Memory B cell (primary cell): Measurements from ENCODE around the gene RIGI.

Experiments
- ATAC-seq: fragments of 150-1000 bp; cut with Tn5 transposase; 2 replicates; pipeline ENCODE4 v1.10.0; 2021; ENCODE audit warnings: low read depth, mild to moderate bottlenecking, moderate library complexity
- DNase-seq, 2 donors: peaks; one replicate each; pipeline ENCODE4 v3.0.0; 2022; ENCODE audit warnings: low spot score in 2 of 2
- H3K27ac Mint-ChIP-seq: one replicate; pipeline ENCODE4 v1.8.0; 2022; ENCODE audit warnings: mild to moderate bottlenecking, moderate library complexity, mixed read lengths
- H3K27me3 Mint-ChIP-seq: one replicate; pipeline ENCODE4 v1.8.0; 2022; ENCODE audit warnings: mixed read lengths
- H3K36me3 Mint-ChIP-seq: one replicate; pipeline ENCODE4 v1.8.0; 2022; ENCODE audit warnings: mild to moderate bottlenecking, mixed read lengths
- H3K4me1 Mint-ChIP-seq: one replicate; pipeline ENCODE4 v1.8.0; 2022; ENCODE audit warnings: mixed read lengths
- H3K4me3 Mint-ChIP-seq: one replicate; pipeline ENCODE4 v1.8.0; 2022; ENCODE audit warnings: mild to moderate bottlenecking, moderate library complexity, mixed read lengths
- H3K9me3 Mint-ChIP-seq: one replicate; pipeline ENCODE4 v1.8.0; 2022; ENCODE audit warnings: mixed read lengths

RIGI gene

GRCh38 chr9:32516241-32516640, 9.8 kb downstream of the RIGI start:
- Mint-ChIP-seq H3K4me1 (peaks cover 28% of the 10 kb centered on the region), H3K27me3 (no peaks in the 10 kb centered on the region), H3K36me3 (peaks cover 26% of the 10 kb centered on the region), H3K4me3 (no peak overlapping the region), H3K9me3 (peaks cover 6% of the 10 kb centered on the region), H3K27ac (no peak overlapping the region)
- DNase-seq (no peak), ATAC-seq (no peak)

GRCh38 chr9:32508728-32509127, 17.3 kb downstream of the RIGI start:
- no peaks in the 10 kb centered on the region for H3K9me3 Mint-ChIP-seq
- no peak overlapping the region for H3K4me3 Mint-ChIP-seq
- no peak for DNase-seq
- peak overlapping the region; percentile 11 for H3K27ac Mint-ChIP-seq
- H3K27me3 Mint-ChIP-seq = no peaks in the 10 kb centered on the region
- H3K4me1 Mint-ChIP-seq = peaks cover 39% of the 10 kb centered on the region
- no peak for ATAC-seq
- H3K36me3 Mint-ChIP-seq = peaks cover 7% of the 10 kb centered on the region

- Mint-ChIP-seq H3K27me3 (no peaks in the 10 kb centered on the region), H3K9me3 (no peaks in the 10 kb centered on the region), H3K36me3 (peaks cover 17% of the 10 kb centered on the region), H3K4me3 (no peak overlapping the region), H3K27ac (no peak overlapping the region), H3K4me1 (peaks cover 4% of the 10 kb centered on the region)
- ATAC-seq (no peak), DNase-seq (no peak)
Measured at GRCh38 chr9:32503008-32503407, 23.0 kb downstream of the RIGI start.

GRCh38 chr9:32502464-32502863, 23.5 kb downstream of the RIGI start:
- peaks cover 22% of the 10 kb centered on the region for H3K36me3 Mint-ChIP-seq
- no peaks in the 10 kb centered on the region for H3K9me3 Mint-ChIP-seq
- H3K27ac Mint-ChIP-seq = no peak overlapping the region
- no peak for DNase-seq
- no peaks in the 10 kb centered on the region for H3K27me3 Mint-ChIP-seq
- H3K4me3 Mint-ChIP-seq = no peak overlapping the region
- H3K4me1 Mint-ChIP-seq = peaks cover 2% of the 10 kb centered on the region
- no peak for ATAC-seq

GRCh38 chr9:32501868-32502267, 24.1 kb downstream of the RIGI start:
- Mint-ChIP-seq H3K27ac (no peak overlapping the region), H3K27me3 (no peaks in the 10 kb centered on the region), H3K9me3 (no peaks in the 10 kb centered on the region), H3K4me1 (peaks cover 2% of the 10 kb centered on the region), H3K4me3 (no peak overlapping the region), H3K36me3 (peaks cover 22% of the 10 kb centered on the region)
- ATAC-seq (no peak), DNase-seq (no peak)

GRCh38 chr9:32500768-32501167, 25.2 kb downstream of the RIGI start:
- H3K9me3 Mint-ChIP-seq = no peaks in the 10 kb centered on the region
- ATAC-seq (no peak), DNase-seq (no peak)
- H3K4me1 Mint-ChIP-seq = no peaks in the 10 kb centered on the region
- peaks cover 32% of the 10 kb centered on the region for H3K36me3 Mint-ChIP-seq
- no peak overlapping the region for H3K4me3 Mint-ChIP-seq
- no peak overlapping the region for H3K27ac Mint-ChIP-seq
- H3K27me3 Mint-ChIP-seq = no peaks in the 10 kb centered on the region

GRCh38 chr9:32497921-32498320, 28.1 kb downstream of the RIGI start:
- no peaks in the 10 kb centered on the region for H3K4me1 Mint-ChIP-seq
- H3K4me3 Mint-ChIP-seq = no peak overlapping the region
- H3K9me3 Mint-ChIP-seq = no peaks in the 10 kb centered on the region
- H3K27ac Mint-ChIP-seq = no peak overlapping the region
- peaks cover 34% of the 10 kb centered on the region for H3K36me3 Mint-ChIP-seq
- DNase-seq (no peak), ATAC-seq (no peak)
- no peaks in the 10 kb centered on the region for H3K27me3 Mint-ChIP-seq

- H3K4me1 Mint-ChIP-seq = no peaks in the 10 kb centered on the region
- no peak overlapping the region for H3K27ac Mint-ChIP-seq
- DNase-seq (no peak), ATAC-seq (no peak)
- H3K4me3 Mint-ChIP-seq = no peak overlapping the region
- H3K9me3 Mint-ChIP-seq = no peaks in the 10 kb centered on the region
- H3K36me3 Mint-ChIP-seq = peaks cover 28% of the 10 kb centered on the region
- no peaks in the 10 kb centered on the region for H3K27me3 Mint-ChIP-seq
Measured at GRCh38 chr9:32490601-32491000, 35.4 kb downstream of the RIGI start.

- no peaks in the 10 kb centered on the region for H3K9me3 Mint-ChIP-seq
- ATAC-seq = no peak
Measured at GRCh38 chr9:32487981-32488380, 38.0 kb downstream of the RIGI start.

GRCh38 chr9:32486839-32487562, 39.0 kb downstream of the RIGI start:
- no peak overlapping the region for H3K4me3 Mint-ChIP-seq
- no peaks in the 10 kb centered on the region for H3K9me3 Mint-ChIP-seq
- H3K27ac Mint-ChIP-seq = no peak overlapping the region
- ATAC-seq (no peak), DNase-seq (no peak)
- H3K4me1 Mint-ChIP-seq = no peaks in the 10 kb centered on the region
- no peaks in the 10 kb centered on the region for H3K27me3 Mint-ChIP-seq
- H3K36me3 Mint-ChIP-seq = peaks cover 47% of the 10 kb centered on the region

More at GRCh38 chr9:32487981-32488380, 38.0 kb downstream of the RIGI start:
- no peak for DNase-seq
- Mint-ChIP-seq H3K27ac (no peak overlapping the region), H3K4me1 (no peaks in the 10 kb centered on the region), H3K27me3 (no peaks in the 10 kb centered on the region), H3K36me3 (peaks cover 44% of the 10 kb centered on the region), H3K4me3 (no peak overlapping the region)

GRCh38 chr9:32483343-32483742, 42.7 kb downstream of the RIGI start:
- Mint-ChIP-seq H3K27me3 (no peaks in the 10 kb centered on the region), H3K9me3 (no peaks in the 10 kb centered on the region), H3K36me3 (peaks cover 58% of the 10 kb centered on the region), H3K4me3 (no peak overlapping the region), H3K27ac (peak overlapping the region; percentile 6), H3K4me1 (no peaks in the 10 kb centered on the region)
- DNase-seq (no peak), ATAC-seq (no peak)
